Osteocyte (in vitro differentiated cells): ENCODE data around the gene RAVER1. TPM values are rescaled to one million over a fixed set of nuclear protein-coding genes. Genes with fewer than 3 reads are reported as not detected.

Experiments used
- DNase-seq: peaks from one replicate; pipeline ENCODE4 v3.0.0; 2021; ENCODE audit warnings: mixed read lengths; ENCODE audit not compliant: unreplicated experiment; ENCODE audit errors: extremely low spot score
- H3K27ac Mint-ChIP-seq: one replicate; pipeline ENCODE4 v1.8.0; 2021; ENCODE audit warnings: mild to moderate bottlenecking, mixed read lengths; ENCODE audit not compliant: unreplicated experiment
- H3K27me3 Mint-ChIP-seq: one replicate; pipeline ENCODE4 v1.8.0; 2021; ENCODE audit warnings: mixed read lengths; ENCODE audit not compliant: unreplicated experiment
- H3K36me3 Mint-ChIP-seq: one replicate; pipeline ENCODE4 v1.8.0; 2021; ENCODE audit warnings: mixed read lengths; ENCODE audit not compliant: unreplicated experiment
- H3K4me1 Mint-ChIP-seq: one replicate; pipeline ENCODE4 v1.8.0; 2021; ENCODE audit warnings: mixed read lengths; ENCODE audit not compliant: unreplicated experiment
- H3K4me3 Mint-ChIP-seq: one replicate; pipeline ENCODE4 v1.8.0; 2021; ENCODE audit warnings: mild to moderate bottlenecking, moderate library complexity, mixed read lengths; ENCODE audit not compliant: unreplicated experiment
- H3K9me3 Mint-ChIP-seq: one replicate; pipeline ENCODE4 v1.8.0; 2021; ENCODE audit warnings: mixed read lengths; ENCODE audit not compliant: unreplicated experiment
- total RNA-seq: library from RNA; stranded (reverse); gene quantifications from 2 replicates; pipeline ENCODE4 v1.2.1, GENCODE V29; 2021
- TF ChIP-seq, protein P1 (sequence below): fragments of 200-600 bp; sonication (generic); IDR thresholded peaks from 2 replicates; pipeline ENCODE4 v1.5.0; 2021; ENCODE audit warnings: antibody characterized with exemption, mild to moderate bottlenecking, moderate library complexity

Gene RAVER1
- total RNA-seq, 1 donor from 2014 or later: 45.8 TPM

DNA sequence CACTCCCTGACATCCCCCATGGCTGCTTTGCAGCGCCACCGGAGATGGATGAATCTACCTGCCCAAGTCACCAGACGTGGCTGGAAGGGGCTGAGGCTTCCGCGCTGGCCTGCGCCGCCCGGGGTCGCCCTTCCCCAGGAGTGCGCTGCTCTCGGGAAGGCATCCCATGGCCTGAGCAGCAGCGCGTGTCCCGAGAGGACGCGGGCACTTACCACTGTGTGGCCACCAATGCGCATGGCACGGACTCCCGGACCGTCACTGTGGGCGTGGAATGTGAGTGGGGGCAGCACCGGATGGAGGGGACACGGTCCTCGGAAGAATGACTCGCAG, 39.0 kb downstream of the RAVER1 start:
- Mint-ChIP-seq H3K36me3 (peaks cover 2% of the 10 kb centered on the region), H3K9me3 (no peaks in the 10 kb centered on the region), H3K27me3 (peaks cover 61% of the 10 kb centered on the region), H3K27ac (no peak overlapping the region), H3K4me1 (peaks cover 40% of the 10 kb centered on the region), H3K4me3 (no peak overlapping the region)
- DNase-seq: peak; percentile 83
- TF ChIP-seq, protein P1, sequence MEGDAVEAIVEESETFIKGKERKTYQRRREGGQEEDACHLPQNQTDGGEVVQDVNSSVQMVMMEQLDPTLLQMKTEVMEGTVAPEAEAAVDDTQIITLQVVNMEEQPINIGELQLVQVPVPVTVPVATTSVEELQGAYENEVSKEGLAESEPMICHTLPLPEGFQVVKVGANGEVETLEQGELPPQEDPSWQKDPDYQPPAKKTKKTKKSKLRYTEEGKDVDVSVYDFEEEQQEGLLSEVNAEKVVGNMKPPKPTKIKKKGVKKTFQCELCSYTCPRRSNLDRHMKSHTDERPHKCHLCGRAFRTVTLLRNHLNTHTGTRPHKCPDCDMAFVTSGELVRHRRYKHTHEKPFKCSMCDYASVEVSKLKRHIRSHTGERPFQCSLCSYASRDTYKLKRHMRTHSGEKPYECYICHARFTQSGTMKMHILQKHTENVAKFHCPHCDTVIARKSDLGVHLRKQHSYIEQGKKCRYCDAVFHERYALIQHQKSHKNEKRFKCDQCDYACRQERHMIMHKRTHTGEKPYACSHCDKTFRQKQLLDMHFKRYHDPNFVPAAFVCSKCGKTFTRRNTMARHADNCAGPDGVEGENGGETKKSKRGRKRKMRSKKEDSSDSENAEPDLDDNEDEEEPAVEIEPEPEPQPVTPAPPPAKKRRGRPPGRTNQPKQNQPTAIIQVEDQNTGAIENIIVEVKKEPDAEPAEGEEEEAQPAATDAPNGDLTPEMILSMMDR: no peak

DNA sequence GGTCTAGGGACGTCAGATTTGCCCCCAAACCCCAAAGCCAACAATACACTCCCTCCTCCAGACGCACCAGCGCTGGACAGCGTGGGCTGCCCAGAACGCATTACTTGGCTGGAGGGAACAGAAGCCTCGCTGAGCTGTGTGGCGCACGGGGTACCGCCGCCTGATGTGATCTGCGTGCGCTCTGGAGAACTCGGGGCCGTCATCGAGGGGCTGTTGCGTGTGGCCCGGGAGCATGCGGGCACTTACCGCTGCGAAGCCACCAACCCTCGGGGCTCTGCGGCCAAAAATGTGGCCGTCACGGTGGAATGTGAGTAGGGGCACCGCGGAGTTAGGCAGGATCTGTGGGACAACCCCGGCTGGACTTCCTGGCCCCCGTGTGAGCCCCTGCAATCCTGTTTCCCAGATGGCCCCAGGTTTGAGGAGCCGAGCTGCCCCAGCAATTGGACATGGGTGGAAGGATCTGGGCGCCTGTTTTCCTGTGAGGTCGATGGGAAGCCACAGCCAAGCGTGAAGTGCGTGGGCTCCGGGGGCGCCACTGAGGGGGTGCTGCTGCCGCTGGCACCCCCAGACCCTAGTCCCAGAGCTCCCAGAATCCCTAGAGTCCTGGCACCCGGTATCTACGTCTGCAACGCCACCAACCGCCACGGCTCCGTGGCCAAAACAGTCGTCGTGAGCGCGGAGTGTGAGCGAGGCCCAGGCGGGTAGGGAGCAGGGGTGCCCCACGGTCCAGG, 39.5 kb downstream of the RAVER1 start:
- Mint-ChIP-seq H3K4me1 (peaks cover 45% of the 10 kb centered on the region), H3K27me3 (peaks cover 63% of the 10 kb centered on the region), H3K9me3 (no peaks in the 10 kb centered on the region), H3K4me3 (no peak overlapping the region), H3K27ac (no peak overlapping the region), H3K36me3 (peaks cover 2% of the 10 kb centered on the region)
- TF ChIP-seq, protein P1: no peak
- no peak for DNase-seq

DNA sequence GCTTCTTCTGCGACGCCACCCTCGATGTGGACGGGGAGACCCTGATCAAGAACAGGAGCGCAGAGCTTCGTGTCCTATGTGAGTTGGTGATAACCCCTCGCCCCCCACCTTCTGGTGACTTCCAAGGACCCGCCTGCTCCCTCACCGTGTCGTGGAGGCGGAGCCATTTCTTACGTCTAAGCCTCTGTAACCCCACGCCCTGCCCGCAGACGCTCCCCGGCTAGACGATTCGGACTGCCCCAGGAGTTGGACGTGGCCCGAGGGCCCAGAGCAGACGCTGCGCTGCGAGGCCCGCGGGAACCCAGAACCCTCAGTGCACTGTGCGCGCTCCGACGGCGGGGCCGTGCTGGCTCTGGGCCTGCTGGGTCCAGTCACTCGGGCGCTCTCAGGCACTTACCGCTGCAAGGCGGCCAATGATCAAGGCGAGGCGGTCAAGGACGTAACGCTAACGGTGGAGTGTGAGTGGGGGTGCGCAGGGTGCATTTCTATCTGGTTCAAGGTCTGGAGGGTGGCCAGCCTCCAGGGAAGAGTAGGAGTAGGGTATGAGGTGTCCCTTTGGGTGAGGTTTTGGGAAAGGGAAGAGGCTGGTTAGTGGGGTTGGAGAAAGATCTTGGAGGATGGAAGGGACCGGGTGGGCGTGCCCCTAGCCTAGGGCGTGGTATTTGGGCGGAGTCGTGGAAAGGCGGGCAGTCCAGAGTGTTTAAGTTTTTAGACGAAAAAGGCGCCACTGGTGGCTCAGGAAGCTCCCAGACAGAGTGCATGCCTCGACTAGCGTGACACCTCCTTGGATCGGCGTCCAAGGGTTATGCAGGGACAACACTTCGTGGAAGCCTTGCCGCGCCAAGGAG, 40.3 kb downstream of the RAVER1 start:
- no peak overlapping the region for H3K27ac Mint-ChIP-seq

DNA sequence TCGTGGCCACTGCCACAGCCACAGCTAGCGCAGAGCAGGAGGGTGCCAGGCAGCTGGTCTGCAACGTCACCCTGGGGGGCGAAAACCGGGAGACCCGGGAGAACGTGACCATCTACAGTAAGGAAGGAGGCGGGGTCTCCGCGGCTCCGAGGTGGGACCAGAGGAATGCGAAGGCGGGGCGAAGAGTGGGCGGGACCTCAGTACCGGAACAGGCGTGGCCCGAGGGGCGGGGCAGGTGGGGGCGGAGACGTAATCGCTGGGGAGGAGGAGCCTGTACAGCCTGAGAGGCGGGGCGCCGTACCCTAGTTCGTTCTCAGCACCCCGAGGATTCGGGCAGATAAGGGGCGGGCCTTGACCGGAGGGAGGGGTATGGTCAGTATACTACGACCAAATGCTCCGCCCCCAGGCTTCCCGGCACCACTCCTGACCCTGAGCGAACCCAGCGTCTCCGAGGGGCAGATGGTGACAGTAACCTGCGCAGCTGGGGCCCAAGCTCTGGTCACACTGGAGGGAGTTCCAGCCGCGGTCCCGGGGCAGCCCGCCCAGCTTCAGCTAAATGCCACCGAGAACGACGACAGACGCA, 41.0 kb downstream of the RAVER1 start:
- H3K36me3 Mint-ChIP-seq: peaks cover 2% of the 10 kb centered on the region
- no peaks in the 10 kb centered on the region for H3K9me3 Mint-ChIP-seq
- peak overlapping the region; percentile 72 for H3K4me3 Mint-ChIP-seq
- TF ChIP-seq, protein P1: no peak
- H3K27me3 Mint-ChIP-seq: peaks cover 72% of the 10 kb centered on the region
- DNase-seq: peak; percentile 88
- peaks cover 49% of the 10 kb centered on the region for H3K4me1 Mint-ChIP-seq
- H3K27ac Mint-ChIP-seq: no peak overlapping the region

More for the DNA sequence above, 40.3 kb downstream of the RAVER1 start:
- Mint-ChIP-seq H3K36me3 (peaks cover 2% of the 10 kb centered on the region), H3K4me1 (peaks cover 49% of the 10 kb centered on the region), H3K4me3 (peak overlapping the region; percentile 72), H3K9me3 (no peaks in the 10 kb centered on the region), H3K27me3 (peaks cover 69% of the 10 kb centered on the region)
- peak; percentile 84 for DNase-seq
- TF ChIP-seq, protein P1: no peak
